Stimulated activated CD4-positive, alpha-beta T cell treated with anti-CD3 and anti-CD28 coated beads, Interleukin-12 subunit alpha, Interleukin-12 subunit beta, amount 100 ng/mL, for 4 hours (primary cell): ENCODE measurements around the gene MCF2L.
"Not testable (repeated sequence)": the region's sequence is repeated elsewhere in the genome, so short reads cannot be mapped to it uniquely, and the experiment has no call there.

Experiments used
- DNase-seq: peaks from one replicate; pipeline ENCODE4 v3.0.0-alpha.2; 2020

MCF2L gene

DNA sequence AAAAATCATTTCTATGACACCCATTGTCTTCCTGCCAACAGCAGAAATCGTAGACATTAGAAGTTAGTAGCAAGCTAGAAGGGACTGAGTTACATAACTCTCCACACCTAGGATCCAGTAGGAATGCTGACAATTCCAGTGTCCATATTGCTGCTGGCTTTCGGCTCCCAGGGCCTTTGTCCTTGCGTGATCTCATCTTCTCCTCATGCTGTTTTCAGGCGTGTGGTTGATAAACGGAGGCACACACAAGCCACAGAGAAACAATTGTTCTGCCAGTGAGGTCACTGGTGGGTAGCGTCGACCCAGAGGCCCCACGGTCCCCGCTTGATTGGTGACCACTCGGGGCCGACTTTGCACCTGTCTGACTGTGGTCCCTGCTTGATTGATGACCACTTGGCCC lies 104.9 kb downstream of the MCF2L start:
- DNase-seq = no peak

DNA sequence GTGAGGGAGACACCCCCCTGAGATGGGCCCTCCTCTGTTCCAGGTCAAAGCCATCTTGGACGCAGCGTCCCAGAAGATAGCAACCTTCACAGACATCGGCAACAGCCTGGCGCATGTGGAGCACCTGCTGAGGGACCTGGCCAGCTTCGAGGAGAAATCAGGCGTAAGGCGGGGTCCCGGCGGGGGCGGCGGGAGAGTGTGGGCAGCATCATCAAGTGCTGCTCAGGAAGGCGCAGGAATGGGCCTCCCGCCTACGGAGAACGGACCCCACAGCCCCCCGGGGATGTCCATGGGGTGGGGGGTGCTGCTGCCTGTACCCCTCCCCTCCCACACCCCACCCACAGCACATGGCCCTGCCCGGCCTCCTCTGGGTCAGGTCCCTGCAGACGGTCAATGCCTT lies 105.4 kb downstream of the MCF2L start:
- no peak for DNase-seq

DNA sequence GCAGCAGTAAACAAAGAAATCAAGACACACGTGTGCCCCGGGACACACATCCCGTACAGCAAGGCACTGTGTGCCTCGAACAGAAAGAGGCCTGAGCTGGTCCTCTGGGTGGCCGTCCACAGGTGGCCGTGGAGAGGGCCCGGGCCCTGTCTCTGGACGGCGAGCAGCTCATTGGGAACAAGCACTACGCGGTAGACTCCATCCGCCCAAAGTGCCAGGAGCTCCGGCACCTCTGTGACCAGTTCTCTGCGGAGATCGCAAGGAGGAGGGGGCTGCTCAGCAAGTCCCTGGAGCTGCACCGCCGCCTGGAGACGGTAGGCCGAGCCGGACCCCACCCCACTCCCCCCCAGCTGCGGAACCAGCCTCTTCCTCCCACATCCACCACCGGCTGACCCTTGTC lies 105.9 kb downstream of the MCF2L start:
- DNase-seq = no peak

DNA sequence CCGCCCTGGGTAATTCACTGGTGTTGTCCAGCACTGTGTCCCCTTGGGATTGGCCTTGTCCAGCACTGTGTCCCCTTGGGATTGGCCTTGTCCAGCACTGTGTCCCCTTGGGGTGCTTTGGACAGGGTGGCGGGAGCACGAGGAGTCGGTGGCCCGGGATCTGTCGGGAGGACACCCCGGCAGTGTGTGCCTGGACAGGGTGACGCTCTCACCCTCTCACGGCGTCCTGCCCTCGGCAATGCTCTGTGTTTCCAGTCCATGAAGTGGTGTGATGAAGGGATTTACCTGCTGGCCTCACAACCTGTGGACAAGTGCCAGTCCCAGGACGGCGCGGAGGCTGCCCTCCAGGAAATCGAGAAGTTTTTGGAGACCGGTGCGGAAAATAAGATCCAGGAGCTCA lies 106.7 kb downstream of the MCF2L start:
- DNase-seq = no peak

DNA sequence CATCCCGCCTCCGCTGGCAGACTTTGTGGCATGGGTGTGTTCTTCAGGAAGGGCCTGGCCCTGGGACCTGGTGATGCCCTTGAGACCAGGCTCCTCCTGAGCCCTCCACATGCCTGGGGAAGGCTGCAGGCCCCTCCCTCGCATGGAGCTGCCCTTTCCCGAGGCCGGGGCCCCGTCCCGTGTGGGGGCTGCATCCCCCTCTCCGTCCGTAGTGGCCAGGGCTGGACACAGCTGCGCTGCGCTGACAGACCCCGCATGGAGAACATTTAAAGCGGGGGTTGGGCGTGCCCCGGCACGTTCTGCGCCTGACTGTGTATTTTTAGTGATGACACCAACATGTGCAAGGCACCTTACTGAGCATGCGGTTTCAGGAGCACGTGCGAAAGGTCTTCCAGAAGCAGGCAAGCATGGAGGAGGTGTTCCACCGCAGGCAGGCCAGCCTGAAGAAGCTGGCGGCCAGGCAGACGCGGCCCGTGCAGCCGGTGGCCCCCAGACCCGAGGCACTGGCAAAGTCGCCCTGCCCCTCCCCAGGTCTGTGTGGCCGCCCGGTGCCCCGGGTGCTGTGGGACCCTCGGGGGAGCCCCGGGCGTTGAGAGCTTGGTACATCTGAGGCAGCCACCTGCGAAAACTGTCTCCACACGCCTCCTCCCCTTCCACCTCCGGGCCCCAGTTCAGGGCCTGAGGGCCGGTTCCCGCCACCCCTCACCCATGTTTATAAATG lies 107.8 kb downstream of the MCF2L start:
- no peak for DNase-seq

DNA sequence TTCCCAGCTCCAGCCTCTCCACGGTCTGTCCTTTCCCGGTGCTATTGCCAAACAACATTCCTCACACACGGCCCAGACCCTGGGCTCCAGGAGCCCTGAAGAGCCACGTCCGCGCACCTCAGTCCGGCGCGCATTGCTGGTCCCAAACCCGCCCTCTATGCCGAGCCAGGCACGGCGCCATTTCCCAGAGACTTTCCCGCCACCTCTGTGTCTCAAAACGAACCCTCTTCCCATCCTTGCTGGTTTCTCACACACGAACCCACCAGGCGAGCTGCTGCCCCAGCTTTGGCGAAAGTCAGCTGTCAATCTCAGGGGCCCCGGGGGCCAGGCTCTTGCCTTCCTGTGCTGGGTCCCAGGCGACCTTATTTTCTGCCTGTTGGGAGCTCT lies 108.5 kb downstream of the MCF2L start:
- DNase-seq = no peak

DNA sequence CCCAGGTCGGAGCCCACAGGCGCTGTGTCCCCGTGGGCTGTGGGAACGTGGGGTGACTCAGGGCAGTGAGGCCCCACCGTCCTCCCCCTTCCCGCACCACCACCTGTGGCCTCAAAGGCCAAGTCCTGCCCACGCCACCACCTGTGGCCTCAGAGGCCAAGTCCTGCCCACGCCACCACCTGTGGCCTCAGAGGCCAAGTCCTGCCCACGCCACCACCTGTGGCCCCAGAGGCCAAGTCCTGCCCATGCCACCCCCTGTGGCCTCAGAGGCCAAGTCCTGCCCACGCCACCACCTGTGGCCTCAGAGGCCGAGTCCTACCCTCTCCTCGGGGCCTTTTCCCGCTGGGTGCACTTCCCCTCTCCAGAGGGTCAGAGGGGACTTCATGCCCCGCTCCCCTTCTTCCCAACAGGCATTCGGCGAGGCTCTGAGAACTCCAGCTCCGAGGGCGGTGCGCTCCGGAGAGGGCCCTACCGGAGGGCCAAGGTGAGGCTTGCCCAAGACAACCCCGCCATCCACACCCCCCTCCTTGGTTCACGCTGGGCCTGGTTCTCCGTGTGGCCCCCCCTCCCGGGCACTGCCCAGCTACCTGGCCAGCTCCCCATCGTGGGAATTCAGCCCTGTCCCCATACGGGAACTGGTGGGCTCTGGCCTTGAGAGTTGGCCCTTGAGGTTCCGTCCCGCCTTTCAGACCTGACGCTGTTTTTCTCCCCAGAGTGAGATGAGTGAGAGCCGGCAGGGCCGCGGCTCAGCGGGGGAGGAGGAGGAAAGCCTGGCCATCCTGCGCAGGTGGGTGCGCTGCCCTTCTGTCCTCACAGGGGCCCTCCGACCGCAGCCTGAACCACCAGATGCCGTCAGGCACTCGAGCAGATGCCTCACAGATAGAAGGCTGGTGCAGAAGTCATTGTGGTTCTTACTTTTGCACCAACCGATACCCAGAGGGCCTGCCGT lies 109.2 kb downstream of the MCF2L start:
- DNase-seq = no peak

DNA sequence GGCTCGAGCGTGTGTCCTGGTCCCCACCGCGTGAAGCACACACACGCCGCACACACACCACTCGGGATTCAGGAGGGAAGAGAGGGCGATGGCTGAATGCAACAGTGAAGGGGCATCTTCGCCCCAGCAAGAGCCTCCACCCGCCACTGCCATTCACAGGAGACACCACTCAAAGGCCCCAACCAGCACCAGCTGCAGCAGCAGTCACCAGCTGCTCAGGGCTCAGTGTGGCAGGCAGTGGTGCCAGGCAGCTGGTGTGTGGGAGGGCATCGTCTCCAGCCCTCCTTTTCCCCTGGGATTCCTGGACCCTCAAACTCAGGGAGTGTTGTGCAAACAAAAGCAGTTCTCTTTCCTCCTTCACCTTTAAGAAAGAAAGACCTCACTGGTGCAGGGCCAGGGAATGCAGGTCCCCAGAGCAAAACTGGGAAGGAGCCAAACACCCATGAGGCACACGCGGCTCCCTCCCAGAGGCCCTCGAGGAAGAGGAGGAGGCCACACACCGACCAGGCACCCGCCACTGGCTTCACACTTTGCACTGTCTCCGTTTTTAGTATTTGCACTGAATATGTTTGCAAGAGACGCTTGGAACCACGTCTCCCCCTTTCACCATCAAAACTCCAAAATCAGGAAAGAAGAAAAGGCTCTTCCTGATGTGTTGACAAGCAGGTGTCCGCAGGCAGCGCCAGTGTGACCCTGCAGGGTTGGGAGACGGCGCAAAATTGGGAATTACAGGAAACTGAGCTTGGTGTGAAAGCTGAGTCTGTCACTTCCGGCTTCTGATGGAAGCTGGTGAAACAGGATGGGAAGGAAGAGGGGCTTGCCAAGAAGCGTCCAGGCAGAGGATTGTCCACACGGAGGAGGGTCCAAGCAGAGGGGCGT lies 110.1 kb downstream of the MCF2L start:
- DNase-seq = no peak

DNA sequence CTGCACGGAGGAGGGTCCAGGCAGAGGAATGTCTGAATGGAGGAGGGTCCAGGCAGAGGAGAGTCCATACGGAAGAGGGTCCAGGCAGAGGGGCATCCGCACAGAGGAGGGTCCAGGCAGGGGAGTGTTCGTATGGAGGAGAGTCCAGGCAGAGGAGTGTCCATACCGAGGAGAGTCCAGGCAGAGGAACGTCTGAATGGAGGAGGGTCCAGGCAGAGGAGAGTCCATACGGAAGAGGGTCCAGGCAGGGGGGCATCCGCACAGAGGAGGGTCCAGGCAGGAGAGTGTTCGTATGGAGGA lies 110.7 kb downstream of the MCF2L start:
- DNase-seq = not testable (repeated sequence)

DNA sequence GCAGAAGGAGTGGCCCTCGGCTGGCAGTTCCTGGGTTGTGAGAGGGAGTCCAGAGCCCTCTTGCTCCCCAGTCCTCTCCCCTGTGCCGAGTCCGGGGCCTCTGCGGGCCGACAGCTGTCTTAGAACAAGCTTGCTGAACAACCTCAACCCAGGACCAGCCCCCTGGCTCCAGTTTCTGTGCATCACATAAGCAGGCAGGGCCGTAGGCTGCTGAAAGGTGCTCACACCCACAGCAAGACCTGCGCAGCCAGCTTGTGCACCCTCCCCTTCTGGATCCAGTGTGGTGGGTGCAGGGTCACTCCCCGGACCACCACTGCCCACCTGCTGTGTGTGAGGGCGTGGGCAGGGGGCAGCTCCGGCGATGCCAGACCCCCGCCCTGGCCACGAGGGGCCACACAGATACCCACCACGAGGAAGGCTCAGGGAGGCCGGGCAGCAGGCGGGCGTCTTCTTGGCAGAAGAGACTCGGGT lies 111.4 kb downstream of the MCF2L start:
- no peak for DNase-seq

DNA sequence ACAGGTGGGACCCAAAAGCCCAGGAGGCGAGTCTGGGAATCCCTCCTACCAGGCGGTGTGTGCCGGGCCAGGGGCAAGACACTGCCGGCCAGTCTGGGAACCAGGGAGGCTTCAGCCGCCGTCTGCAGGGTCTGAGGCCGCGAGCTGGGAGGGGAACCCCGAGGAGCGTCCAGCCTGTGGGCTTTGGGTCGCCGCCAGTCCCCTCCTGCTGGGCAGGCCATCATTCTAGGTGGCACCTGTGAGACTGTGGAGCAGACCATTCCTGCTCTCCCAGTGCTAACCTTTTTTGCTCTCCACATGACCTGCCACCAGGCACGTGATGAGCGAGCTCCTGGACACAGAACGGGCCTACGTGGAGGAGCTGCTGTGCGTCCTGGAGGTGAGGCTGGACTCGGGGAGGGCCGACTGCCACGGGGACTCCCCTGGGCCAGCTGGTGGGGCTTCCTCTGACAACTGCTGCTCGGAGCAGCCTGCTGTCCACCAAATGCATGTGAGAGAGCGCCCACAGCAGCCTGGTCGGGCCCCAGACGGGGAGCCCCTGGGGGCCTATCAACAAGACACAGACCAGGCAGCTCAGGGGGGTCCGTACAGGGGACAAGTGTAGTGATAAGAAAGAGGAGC lies 112.0 kb downstream of the MCF2L start:
- DNase-seq = no peak

DNA sequence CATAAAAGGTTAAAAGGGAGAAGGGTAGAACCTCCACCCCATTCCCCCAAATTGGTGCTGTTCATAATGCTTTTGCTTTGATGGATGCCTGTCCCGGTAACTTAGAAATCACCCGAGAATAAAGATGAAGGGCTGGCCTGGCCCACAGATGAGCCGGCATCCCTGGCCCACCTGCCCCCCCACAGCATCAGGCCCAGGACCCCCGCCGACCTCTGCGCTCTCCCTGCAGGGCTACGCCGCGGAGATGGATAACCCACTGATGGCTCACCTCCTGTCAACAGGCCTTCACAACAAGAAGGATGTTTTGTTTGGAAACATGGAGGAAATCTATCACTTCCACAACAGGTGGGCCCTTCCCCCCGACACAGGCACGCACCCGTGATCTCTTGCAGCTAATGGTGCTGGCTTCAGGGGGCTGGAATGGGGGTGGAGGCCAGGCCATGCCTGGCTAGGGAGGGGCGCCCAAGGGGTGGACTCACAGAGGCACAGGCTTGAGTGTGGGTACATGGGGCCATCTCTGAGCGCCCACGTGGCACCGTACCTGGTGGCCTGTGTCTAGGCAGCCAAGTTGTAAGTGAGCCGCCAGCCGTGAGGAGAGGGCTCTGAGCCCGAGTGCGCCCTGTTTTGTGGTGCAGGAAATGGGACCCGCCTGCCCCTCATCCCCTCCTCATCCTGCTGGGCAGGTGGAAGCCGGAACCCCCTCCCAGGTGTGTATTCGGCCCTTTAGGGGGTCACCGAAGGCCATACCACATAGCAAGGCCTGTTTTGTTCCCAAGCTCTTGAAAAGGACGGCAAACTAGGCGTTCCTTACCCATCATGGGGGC lies 113.4 kb downstream of the MCF2L start:
- no peak for DNase-seq

DNA sequence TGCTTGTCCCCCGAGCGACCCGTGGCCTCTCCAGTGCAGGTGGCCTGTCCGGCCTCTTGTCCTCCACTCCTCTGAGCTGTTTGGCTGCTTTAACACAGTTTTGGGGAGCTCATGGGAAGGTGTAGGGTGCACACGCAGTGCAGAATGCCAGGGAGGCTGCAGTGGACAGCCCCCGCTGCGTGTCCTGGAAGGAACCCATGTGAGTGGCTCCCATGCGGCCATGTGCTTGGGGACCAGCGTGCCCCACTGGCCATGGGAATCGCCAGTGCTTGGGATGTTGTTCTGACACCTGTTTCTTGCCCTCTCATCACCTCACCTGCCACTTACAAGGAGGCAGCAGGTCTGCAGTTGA lies 114.0 kb downstream of the MCF2L start:
- DNase-seq = no peak

DNA sequence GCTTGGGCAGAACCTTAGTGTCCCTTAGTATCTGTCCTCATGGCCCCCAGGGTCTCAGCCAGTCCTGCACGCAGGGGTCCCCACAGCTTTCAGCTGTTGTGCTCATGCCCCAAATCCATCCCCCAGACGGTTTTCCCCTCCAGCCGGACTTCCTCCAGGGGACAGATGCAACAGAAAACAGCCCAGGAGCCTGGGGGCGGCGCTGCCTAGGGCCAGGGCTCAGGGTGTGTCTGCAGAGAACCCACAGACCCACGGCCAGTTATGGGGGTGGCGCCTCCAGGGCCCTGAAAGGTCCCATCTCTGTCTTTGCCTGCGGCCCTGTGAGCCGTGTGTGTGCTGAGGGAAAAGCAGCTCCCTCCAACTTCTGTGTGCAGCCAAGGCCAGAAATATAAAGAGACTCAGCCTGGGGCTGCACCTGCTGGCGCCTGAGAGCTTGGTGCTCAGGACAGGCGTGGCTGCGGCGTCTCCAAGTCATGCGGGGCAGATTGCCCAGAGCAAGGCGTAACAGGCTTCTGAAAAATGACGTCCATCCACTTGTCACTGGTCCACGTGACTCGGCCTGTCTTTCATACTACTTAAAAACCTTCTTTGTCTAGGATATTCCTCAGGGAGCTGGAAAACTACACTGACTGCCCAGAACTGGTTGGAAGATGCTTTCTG lies 114.5 kb downstream of the MCF2L start:
- no peak for DNase-seq

DNA sequence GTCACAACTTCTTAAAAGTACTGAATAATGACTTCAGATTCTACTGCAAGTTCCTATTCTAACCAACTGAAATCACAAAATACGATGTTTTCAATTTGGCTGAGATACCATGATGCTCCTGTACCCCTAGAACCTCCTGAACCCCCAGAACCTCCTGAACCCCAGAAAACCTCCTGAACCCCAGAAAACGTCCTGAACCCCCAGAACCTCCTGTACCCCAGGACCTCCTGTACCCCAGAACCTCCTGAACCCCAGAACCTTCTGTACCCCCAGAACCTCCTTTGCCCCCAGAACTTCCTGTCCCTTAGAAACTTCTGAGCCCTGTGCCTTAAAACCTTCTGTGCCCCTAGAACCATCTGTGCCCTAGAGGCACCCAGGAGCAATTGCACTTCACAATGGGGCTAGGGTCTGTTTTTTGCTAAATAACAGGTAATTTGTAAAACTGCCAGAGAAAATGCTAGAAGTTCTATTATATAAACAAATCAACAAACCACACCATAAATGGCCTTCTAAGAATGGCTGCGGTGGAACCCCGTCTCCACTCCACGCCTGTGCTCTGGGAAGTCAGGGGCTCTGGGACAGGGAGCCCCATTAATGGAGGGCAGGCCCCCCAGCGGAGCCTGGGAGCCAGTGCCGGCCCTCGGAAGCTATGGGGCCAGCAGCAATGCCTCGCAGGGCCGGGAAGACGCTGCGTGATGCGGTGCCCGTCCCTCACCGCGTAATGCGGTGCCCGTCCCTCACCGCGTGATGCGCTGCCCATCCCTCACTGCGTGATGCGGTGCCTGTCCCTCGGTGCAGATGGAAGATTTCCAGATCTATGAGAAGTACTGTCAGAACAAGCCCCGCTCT lies 115.3 kb downstream of the MCF2L start:
- DNase-seq = no peak

DNA sequence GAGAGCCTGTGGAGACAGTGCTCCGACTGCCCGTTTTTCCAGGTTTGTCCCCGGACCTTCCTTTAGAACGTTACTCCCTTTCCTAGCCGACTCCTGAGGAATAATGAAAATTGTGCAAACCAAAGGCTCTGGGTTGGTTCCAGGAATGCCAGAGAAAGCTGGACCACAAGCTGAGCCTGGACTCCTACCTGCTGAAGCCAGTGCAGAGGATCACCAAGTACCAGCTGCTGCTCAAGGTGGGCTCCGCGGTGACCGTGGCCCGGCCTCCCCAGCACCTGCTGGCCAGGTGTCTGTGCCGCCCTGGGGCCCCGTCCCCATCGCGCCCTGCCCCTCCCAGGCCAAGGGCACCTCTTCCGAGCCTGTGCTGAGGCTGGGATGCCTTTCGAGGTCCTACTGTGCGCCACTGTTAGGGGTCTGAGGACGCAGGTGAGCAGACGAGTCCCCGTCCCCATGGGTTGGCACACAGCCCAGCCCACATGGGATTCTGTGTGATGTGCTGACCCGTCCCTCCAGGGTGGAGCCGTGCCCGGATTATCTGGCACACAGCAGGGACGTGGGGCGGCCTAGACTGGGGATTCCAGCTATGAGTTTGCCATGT lies 116.0 kb downstream of the MCF2L start:
- no peak for DNase-seq

DNA sequence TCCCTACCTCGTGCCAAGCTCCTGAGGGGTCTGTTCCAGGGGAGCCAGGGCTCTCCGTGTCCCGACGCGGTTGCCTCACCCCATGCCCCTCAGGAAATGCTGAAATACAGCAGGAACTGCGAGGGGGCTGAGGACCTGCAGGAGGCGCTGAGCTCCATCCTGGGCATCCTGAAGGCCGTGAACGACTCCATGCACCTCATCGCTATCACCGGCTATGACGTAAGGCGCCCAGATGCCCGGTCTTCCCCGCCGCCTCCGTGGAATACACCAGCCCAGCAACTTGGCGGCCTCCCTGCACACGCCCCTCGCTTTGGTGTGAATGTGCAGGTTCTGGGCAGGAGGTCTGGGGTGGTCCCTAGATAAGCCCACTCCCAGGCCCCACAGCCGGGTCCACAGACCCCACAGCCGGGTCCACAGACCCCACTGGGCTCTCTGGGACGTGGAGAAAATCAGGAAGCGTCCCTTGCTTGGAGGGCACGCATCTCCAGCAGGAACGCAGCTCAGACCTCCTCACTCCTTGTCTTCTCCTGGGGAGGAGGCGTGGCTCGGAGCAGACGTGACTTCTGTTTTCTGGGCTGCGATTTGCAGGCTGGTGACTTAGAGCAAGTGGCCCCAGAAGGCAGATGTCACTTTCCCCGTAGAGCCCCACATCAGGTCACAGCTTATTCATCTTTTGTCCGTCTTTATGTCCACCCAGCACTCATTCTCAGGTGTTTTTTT lies 117.2 kb downstream of the MCF2L start:
- DNase-seq = no peak

DNA sequence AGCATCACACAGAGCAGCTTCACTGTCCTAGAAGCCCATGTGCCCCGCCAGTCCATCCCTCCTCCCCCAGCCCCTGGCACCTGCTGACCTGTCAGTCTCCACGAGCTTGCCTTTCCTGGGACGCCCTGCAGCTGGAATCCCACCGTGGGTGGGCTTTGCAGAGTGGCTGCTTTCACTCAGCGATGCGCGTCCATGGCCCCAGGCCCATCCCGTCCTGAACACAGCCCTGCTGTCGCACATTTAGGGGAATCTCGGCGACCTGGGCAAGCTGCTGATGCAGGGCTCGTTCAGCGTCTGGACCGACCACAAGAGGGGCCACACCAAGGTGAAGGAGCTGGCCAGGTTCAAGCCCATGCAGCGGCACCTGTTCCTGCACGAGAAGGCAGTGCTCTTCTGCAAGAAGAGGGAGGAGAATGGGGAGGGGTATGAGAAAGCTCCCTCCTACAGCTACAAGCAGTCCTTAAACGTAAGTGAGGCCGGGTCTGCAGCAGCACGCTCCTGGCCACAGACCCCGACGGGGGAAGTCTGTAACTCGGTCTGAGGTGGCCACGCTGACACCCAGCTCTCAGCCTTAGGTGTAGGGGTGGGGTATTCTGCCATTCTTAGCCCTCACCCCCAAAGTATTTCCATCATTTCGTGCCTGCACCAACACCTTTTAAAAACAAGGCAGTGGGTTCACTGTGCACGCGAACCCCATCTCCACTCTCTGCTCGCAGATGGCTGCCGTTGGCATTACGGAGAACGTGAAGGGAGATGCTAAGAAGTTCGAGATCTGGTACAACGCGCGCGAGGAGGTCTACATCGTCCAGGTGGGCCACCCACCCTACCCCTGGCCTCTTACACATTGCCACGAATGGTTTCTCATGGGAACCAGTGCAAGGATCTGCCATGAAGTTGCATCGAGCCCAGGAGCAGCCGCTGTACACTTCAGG lies 118.2 kb downstream of the MCF2L start:
- no peak for DNase-seq
